Tibial nerve (tissue), 4 donors: ENCODE measurements around the gene SLC2A9.

Source experiments
- CTCF ChIP-seq, 5 experiments: fragments of 200-600 bp in 3 of 5; fragments of 450-650 bp in 2 of 5; sonication (generic) in 3 of 5; IDR thresholded peaks; one replicate each; pipeline ENCODE4 v1.5.1; 2016 to 2019; ENCODE audit warnings: antibody characterized with exemption in 5 of 5, mild to moderate bottlenecking in 3 of 5, moderate library complexity in 2 of 5
- EP300 ChIP-seq, 2 donors: sonication (generic); formaldehyde crosslinking; IDR thresholded peaks; one replicate each; pipeline ENCODE4 v1.6.1; 2017; ENCODE audit warnings: antibody characterized with exemption in 2 of 2, mild to moderate bottlenecking in 1 of 2

- TF ChIP-seq EP300 (IDR thresholded peaks at IDR 0.05) (no peak), CTCF (IDR thresholded peaks at IDR 0.05) (no peak)
Measured at GRCh38 chr4:10033191-10033881, 12.0 kb upstream of the SLC2A9 start.
